HG02938 (cell line): ENCODE data around the gene HCFC1.
A peak's percentile ranks its signal among the peaks of the same experiment; 100 is the strongest.

Experiments
- ATAC-seq: cut with Tn5 transposase; IDR thresholded peaks from one replicate; pipeline ENCODE4 v1.9.1; 2021; ENCODE audit warnings: mild to moderate bottlenecking, moderate library complexity; ENCODE audit not compliant: unreplicated experiment

Gene HCFC1

DNA sequence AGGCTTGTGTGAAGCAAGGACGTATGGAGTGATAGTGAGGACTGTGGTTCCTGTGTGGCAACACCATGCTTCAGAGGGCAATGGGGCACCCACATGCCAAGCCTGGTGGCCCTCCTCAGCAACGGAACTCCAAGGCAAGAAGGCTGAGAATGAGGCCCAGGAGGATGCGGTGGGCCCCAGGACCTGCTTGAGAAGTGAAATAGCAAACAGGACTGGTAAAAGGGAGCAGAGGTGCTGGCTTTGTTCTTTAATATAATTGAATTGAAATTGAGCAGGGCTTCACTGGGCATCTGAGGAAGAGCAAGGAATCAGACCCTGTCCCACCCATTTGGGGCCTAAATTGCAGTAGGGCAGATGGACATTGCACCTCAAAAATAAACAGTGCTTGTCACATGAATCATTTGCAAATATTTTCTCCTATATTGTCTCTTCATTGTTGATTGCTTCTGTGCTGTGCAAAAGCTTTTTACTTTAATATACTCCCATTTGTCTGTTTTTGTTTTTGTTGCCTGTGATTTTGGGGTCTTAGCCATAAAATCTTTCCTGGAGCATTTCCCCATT lies 3.2 kb upstream of the HCFC1 start:
- no peak for ATAC-seq

DNA sequence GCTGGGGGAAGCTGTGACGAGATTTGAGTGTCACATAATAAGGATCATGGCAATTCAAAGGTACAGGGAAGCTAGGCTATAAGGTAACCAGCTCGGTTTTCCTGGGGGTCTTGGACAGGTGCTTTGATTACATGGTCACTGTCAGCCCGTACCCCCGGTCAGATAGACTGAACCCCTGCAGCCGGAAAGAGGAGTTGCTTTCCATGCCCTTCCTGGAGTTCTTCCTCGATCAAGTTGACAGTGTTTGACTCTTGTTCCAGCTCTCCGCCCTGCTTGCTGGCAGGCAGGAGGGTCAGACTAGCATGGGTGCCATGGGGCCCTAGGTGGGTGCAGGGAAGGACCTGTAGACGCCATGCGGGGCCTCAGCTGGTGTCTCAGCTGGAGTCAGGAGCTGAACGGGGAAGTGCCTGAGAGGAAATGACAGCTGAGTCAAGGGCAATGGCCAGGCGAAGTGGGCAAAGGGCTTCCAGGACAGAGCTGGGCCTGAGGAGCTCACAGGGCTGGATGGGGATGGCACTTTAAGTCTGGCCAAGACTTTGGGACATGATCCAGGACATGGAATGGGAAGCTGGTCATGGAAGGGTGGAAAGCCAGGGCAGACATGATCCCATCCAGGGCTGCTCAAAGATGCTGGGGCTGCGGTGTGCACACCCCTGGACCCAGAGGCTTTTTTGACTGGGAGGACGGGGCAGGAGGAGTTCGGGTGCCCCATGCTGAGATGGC lies 2.5 kb upstream of the HCFC1 start:
- no peak for ATAC-seq

DNA sequence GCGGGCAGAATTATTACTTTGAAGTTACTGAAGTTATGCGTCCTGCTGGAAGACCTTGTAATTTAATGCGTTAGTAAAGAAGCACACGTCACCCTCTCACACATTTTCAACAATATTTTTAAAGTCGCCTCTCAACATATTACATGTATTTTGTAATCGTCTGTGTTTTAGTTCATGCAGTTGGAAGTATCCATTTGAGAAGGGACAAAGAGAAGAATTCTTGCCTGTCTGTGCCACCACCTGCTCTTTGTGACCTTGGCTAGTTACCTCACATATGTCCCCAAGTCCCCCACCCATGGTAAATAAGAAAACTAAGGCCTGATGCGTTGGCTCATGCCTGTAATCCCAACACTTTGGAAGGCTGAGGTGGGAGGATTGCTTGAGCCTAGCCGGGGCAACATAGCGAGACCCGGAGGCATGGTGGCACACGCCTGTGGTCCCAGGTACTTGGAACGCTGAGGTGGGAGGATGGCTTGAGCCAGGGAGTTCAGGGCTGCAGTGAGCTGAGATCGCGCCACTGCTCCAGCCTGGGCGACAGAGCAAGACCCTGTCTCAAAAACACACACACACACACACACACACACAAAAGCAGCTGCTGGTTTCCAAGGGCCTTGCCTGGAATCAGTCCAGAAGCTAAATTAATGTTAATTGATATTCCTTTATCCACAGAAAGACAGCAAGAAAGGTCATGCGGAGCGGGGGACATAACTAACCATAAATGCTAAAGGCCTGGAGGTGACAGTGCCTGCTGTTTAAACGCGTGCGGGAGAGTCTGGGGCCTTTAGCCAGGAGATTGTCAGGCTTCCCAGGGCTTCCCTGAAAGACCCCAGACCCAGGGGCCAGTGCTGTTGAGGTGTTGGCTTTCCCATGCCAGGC lies 1.7 kb upstream of the HCFC1 start:
- no peak for ATAC-seq

DNA sequence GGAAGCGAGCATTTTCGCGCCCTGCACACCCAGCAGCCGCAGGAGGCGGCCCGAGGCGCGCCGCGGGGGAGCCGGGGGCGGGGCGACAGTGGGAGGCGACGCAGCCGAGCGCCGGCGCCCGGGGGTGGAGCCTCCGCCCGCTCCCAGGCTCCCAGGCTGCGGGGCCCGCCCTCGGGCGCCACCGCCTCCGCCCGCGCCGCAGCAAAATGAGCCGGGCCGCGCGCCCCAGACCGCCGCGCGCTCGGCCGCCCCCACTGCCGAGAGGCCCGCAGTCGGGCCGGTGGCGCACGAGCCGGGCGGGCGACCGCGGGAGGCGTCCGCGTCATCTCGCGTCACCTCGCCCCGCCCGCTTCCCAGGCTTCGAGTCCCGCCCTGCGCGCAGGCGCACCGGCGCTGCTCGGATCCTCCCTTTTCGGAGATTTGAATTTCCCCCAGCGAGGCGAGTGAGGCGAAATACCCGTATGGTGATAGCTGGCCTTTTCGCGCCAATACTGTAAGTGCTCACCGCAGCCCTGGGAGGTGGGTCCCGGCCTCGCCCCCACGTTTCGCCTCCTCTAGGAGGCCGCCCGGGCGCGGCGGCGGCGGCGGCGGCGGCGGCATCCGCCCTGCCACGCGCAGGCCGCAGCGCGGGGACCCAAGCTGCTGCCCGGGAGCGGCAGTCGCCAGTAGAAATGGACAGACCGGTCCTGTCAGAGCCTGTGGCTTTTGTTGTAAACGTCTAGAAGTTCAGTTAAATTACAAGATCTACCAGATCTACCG lies 929 bp upstream of the HCFC1 start, which contains the start of gene TMEM187:
Gene TMEM187 (plus strand): TSS at position 387 of the 759 bp plus-strand sequence. CDS start 9,309 bp downstream, outside the sequence.
- ATAC-seq = peak; percentile 36

DNA sequence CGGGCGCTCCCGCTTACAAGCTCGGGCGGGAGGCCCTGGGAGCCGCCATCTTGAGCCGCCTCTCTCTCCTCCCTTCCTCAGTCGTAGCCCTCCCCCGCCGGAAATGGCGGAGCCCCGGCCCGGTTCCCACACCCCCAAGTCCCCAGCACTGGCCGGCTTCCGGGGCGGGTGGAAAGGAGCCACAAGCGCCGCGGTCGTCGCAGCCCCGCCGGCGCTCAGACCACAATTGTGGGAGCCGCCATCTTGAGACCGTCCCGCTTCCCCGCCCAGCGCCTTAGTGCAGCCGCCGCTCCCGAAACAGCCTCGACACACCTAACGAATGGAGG lies 531 bp downstream of the HCFC1 start:
- peak; percentile 26 for ATAC-seq

DNA sequence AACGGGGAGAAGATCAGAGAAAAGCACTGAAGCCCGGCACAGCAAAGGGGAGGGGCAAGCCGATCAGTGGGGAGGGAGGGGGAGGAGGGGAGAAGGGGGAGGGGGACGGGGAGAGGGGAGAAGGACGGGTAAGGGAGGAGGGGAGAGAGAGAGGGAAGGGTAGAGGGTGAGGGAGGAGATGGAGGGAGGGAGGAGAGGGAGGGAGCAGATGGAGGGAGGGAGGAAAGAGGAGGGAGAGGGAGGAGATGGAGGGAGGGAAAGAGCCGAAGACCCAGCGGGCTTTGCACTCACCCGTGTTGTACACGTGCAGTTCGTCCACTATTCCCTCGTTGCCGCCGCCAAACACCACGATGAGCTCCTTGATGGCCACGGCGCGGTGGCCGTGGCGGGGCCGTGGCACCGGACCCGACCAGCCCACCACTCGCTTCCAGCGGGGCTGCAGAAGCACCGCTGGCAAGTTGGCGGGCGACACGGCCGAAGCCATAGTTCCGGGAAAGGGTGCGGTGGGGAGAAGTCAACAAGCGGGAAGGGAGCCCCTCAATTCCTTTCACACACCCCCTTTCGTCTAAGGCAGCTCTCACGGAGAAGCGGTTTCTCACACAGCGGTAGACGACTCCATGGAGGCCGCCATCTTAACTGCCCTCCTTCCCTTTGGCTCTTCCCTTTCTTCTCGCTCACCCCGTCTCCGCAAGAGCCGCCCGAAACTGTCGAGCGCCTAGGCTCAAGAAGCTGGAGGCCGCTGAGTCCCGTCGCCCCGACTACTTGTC lies 1.1 kb downstream of the HCFC1 start:
- peak; percentile 6 for ATAC-seq

DNA sequence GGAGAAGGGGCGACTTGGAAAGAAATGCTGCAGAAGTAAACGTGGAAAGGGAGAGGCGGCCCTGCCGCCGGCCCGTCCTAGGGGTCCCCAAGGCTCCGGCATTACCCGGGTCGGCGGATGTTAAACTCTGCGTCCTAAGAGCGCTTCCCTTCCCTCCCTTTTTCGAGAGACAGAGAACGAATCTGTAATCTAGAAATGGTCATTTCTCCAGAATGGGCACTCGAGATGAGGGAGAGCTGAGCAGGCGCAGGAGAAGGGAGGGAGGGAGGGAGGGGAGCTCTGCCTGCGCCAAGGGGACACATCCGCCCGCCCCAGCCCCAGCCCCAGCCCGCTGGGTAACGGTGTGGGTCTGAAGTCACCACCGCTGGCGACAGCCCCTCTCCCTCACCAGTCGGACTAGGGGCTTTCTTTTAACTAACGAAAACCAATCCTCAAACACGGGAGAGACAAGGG lies 1.7 kb downstream of the HCFC1 start:
- no peak for ATAC-seq

DNA sequence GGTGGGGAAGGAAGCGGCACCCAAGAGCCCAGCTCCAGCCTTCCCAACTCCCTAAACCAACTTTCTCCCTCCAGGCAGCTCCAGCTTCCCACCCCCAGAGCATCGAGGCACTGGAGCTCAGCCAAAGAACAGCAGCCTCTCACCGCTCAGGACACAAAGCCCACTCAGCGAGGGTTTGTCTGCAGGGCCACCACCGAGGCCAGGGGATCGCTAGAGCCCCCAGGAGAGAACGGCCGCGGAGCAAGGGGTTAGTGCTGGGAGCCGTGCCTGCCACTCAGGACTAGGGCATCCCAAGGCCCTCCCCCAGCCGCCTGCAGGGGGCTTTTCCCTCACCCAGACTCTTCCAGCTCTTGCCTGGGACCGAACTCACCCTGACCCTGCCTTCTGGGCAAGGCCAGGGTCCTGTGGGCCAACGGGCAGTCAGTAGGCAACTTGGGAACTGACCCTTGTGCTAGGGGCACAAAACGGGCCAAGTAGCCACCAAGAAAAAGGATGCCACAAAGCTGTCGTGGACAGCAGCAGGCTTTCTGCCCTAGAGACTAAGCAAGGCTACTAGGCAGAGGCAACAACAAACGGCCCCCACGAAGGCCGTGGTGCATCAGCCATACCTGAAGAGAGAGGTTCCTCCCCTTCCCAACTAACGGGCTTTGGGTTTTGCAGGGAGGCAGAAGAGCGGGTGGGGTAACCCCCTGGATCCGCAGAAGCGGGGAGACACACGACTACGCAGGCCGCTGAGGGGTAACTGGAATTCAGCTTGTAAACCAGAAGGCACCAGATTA lies 2.3 kb downstream of the HCFC1 start:
- ATAC-seq = no peak

DNA sequence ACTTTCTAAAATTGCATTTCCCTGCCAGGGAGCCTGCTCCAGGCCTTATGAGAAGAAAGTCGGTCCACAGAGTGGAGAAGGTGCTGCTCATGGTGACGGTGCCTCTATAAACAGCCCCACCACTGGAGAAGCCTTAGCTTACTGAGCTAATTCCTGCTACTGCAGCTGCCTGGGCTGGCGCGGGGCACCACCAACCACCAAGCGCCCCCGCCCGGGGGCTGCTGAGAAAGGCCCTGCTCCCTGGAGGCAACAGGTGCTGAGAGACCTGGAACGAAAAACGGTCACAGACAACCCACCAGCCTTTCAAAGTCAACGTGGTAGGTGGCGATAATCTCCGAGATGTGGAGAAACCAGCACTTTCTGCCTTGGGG lies 2.9 kb downstream of the HCFC1 start:
- no peak for ATAC-seq

DNA sequence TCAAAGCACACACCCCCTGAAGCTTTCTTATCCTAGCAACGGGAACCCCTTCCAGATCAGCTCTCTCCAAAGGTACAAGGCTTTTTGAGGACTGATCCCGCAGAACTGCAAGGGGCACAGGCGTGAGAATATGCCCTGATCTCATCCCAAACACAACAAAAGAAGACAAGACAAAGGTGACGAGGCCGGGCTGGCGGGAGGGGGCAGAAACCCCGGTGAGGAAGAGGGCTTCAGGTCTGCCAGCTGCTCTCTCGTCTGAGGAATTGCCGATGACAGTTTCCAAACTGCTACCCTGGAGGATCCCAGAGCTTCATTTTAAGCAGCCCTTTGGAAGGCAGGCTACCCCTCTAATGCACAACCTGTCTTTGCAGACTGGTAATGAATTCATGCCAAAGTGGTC lies 3.4 kb downstream of the HCFC1 start:
- ATAC-seq = no peak

DNA sequence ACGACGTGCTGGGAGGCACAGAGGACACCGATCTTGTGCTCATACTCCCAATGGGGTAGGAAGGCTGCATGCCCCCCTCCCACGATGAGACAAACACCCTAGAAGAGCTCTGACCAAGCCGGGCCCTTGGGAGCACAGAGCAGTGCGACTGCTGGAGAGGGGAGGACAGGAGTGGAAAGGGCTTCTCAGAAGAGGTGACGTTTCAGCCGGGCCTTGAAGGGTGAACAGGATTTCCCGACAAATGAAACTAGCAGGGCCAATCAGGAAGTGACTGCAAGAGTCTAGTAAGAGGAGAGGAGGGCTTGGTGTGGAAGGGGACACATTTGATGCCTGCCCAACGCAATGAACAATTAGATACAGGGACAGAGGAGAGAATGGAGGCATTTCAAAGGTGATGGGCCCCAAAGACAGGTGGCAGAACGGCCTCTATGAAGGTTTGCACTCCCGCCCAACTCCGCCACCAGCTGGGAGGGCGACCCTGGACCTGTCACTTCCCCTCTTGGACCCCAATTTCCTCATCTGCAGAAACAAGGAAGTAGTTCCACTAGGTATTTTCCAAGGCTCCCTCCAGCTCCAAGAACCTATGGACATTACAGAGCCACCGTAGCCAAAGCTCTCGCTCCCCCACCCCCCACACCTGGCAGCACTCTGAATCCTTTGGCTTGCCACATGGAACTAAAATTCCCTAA lies 3.9 kb downstream of the HCFC1 start:
- no peak for ATAC-seq

DNA sequence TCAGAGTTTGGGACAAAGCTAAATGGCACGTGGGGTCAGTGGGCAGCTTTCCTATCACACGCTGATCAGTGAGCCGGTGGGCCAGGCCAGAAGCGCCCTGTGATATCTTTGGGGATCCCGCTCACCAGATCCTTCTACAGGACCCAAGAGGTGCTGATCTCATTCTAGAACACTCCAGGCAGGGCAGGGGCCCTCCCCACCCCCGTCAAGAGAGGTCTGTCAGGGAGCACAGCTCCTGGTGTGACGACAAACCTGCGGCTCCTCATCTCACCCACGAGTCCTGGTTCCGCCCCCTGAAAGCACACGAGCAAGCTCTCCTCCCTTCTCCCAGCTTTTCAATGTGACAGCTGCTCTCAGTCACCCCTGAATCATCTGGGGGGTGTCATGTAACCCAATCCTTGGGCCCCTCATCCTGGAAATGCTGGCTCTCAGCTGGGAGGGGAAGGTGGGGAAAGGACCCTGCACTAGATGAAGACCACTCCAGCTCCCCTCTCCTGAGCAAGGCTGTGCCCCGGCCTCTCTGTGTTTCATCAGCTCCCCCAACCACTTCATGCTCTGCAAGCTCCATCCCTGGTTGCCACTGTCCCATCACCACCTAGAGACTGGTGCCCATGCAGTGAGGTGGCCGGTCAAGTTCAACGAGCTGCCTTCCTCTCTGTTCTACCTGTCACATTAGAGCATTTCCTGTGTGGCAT lies 4.6 kb downstream of the HCFC1 start:
- ATAC-seq = no peak

DNA sequence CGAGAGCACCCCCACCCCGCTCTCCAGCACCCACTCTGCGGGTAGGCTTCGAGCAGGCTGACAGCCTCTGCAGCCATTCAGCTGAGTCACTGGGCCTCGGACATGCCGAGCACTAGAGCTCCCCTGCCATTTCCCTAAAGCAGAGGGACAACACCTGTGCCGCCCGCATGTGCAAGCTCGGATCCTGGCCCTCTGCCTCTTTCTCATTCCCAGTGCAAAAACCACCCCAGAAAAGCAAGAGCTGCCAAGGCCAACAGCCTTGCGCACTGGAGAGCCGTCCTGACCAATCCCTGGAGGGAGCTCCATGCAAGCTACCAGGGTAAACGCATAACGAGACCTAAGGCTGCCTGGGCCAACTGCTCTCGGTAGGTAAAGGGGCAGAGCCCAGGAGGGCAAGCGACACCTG lies 5.3 kb downstream of the HCFC1 start:
- no peak for ATAC-seq

DNA sequence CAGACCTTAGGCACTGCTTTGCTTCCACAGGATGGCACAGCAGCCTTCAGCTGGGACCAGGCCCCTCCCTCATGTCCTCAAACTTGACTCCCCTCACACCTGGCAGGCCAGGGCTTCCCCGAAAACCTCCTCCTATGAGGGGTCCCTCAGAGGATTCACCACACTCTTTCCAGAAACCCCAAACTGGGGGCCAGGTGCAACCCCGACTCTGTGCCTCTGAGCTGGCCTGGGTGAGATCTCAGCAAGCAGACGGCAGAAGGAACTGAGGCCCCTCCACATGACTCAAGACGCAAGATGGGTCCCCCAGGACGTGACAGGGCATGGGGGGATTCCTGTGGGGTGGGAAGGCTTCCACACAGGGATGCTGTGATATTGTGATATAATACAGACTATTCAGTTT lies 6.2 kb downstream of the HCFC1 start:
- no peak for ATAC-seq

DNA sequence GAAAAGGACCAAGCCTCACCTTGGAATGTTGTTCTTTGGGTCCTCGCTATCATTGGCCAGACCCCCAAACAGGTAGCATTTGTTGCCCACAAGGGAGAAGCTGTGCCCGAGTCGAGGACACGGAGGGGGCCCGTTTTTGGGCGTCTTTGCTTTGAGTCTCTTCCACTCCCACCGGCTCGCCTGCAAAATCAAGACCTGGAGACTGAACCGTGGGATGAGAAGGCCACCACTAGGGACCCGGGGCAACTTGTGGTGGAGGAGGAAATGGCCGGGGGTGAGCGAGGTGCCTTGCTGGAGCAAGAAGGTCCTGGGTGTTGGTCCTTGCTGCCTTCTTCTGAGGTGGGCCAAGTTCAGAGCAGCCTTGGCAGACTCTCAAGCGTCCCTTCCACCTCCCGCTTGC lies 7.5 kb downstream of the HCFC1 start:
- no peak for ATAC-seq

DNA sequence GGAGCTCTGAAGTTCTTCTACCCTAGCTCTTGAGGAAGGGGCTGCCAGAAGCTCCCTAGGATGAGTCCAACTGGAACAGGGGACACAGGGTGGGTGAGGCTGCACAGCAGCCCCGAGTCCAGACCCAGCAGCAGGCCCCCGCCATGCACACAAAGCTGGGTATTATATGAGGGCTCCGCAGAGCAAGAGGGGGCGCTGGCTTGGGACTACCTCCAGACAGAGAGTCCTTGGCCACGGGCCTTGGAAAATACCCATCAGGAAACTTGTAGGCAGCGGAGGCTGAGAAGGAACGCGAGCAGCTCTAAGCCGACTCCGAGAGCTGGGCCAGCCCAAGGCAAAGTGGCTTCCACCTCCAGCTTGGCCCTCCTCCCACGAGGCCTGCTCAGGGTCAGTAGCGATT lies 8.1 kb downstream of the HCFC1 start:
- ATAC-seq = no peak

DNA sequence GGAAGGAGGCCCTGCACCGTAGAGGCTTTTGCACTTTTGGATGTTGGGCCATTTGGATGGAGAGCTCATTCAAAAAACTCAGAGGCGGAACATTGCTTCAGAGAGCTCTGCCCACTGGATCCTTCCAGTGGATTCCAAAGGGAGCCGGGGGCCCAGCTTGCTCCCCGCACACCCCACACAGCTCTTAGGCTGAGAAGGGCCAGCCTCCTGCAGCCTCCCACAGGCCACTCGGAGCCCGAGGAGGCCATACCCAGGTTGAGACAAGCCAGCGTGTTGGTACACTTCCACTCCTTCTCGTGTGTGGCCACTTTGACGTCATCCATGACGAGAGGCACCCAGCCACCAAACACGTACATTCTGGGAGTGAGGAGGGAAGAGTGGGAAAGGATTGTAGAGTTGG lies 10.3 kb downstream of the HCFC1 start:
- ATAC-seq = no peak

DNA sequence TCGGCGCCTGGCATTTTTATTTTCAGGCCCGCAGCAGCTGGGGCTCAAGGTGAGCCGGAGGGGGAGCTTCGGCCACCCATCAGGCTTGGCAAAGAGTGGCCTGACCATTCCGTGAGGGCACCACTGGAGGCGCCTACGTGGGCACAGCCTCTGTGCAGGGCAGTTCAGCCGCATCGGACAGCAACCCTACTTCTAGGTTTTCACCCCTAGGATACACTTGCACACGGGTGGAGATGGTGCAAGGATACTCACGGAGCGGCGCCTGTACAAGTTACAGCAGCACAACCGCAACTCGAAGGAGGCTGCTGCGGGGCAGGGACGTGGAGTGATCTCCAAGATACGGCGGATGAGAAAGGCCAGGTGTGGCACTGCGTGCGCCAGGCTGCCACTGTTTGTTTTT lies 10.8 kb downstream of the HCFC1 start:
- ATAC-seq = no peak

DNA sequence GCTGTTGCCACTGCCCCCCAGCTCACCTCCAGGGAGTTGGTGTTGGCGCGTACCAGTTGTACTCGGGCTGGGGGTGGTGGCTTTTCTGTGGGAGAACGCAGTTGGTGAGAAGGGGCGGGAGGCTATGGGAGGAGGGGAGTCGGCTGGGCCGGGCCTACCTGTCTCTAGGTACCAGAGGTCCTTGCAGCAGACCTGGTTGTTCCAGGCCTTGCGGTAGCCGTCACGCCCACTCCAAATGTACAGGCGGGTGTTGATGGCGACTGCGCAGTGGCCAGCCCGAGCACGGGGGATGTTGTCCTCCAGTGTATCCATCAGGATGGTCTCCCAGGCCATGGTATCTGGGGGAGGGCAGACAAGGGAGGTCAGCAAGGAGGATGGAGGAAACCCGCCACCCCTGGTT lies 11.5 kb downstream of the HCFC1 start:
- ATAC-seq = no peak
